IPS-11a (cell line): ENCODE data around the gene ELOB.
A peak's percentile ranks its signal among the peaks of the same experiment; 100 is the strongest.

Experiments
- H3K4me3 ChIP-seq: one replicate; pipeline ENCODE4 v1.5.1; 2013; ENCODE audit warnings: low read depth, low read length, control low read depth

ELOB gene

DNA sequence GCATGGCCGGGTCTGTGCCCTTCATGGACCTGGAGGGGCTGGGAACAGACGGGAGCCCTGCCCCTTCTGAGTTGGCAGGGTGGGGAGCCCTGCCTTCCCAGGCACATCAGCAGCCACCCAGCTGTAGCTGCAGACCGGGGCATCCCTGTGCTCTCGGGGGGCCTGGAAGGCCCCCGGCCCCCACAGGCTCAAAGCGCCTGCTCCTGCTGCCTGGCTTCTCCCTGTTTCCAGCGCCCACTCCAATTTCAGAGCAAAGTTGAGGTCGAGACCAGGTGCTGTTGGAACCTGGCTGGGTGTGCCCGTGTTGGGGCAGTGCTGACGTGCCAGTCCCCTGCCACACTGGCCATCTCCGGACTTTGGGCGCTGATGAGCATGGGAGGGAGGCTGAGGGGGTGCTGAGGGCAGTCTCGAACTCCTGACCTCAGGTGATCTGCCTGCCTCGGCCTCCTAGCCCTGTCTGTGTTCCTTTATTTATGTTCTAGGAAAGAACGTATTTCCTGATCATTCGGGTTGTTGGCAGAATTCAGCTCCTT, 52.2 kb downstream of the ELOB start:
- no peak overlapping the region for H3K4me3 ChIP-seq

DNA sequence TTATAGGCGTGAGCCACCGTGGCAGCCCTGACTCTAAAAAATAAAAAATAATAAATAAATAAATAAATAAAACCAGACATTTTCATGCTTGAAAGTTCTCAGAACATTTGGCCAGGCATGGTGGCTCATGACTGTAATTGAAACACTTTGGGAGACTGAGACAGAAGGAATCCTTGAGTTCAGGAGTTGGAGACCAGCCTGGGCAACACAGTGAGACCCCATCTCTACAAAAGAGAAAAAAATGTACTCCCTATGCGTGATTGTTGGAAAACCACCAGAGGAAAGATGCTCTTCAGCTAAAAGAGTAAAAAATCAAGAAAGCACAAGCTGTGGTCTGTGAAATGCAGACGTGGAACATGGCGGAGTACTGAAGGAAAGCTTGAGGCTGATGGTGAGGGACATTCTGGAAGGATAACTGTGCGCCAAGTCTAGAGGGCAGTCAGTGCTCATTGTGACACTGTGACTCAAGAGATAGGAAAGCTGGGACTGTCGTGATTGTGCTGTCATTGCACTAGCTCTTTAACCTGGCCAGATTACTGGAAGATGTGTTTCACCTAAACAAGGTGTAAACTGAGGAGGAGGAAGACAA, 52.9 kb downstream of the ELOB start:
- no peak overlapping the region for H3K4me3 ChIP-seq

DNA sequence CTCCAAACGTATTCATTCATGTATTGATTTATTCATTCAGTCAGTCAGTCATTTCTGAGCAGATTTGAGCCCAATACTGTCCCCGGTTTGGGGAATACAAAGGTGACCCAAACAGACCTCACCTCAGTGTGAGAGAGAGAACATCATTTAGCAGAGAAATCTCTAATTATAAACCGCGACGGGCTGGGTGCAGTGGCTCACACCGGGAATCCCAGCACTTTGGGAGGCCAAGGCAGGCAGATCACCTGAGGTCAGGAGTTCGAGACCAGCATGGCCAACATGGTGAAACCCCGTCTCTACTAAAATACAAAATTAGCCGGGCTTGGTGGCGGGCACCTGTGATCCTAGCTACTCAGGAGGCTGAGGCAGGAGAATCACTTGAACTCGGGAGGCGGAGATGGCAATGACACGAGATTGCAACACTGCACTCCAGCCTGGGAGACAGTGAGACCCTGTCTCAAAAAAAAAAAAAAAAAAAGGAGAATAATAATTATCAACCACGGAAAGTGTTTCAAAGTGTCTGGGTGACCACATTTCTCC, 55.4 kb downstream of the ELOB start:
- peak overlapping the region; percentile 47 for H3K4me3 ChIP-seq
